ENCODE measurements around the gene HTR3E.

- no peak for TF ChIP-seq CTCF (IDR thresholded peaks at IDR 0.05)
- no peak for TF ChIP-seq POLR2A (IDR thresholded peaks at IDR 0.05)
- TF ChIP-seq EP300 (IDR thresholded peaks at IDR 0.05): no peak
Measured at GRCh38 chr3:184148076-184148475, 51.2 kb downstream of the HTR3E start.
